GM19455 (cell line): ENCODE measurements around the gene IL12RB2.
A peak's percentile ranks its signal among the peaks of the same experiment; 100 is the strongest.
"Not testable (repeated sequence)": the region's sequence is repeated elsewhere in the genome, so short reads cannot be mapped to it uniquely, and the experiment has no call there.

Experiments used
- ATAC-seq: cut with Tn5 transposase; IDR thresholded peaks from one replicate; pipeline ENCODE4 v1.9.1; 2021; ENCODE audit not compliant: unreplicated experiment

Gene IL12RB2

DNA sequence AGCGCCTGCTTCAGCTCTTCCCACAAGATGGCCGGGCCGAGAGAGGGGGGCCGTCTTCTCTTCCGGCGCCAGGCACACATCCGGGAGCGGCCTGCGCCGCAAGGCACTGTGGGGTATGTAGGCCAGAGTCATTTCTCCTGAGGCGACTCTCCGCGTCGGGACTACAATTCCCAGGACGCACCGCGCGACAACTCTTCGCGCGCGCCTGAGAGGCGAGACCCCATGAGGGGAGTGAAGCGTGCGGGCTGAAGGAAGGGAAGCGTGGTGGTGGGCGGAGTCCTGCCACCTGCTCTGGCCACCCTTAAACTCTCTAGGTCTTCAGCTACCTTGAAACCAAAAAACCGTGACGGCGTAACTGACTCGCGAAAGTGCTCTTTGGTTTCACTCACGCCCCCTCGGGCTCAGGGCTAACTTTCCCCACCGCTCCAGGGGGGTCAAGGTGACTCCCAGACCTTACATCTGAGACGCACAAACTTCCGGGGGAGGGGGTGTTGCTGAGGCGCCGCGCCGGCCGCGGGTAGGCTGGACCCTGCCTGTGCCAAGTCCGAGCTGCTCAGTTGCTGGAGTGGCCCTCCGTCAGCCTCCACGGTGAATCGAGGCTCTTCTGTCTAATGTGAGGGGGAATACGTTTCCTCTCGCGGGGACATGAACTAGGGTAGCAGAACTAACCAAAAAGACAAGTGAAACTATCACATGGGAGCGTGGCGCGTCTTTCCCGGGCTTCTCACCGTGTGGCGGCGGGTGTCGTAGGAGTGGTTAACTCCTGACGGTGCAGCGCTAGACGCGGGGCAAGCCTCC lies 122.9 kb downstream of the IL12RB2 start, which contains the start of gene SERBP1:
Gene SERBP1, minus strand, starts transcription at position 45 of the 798 bp plus-strand sequence. CDS start 102 bp downstream, outside the sequence.
- peak; percentile 86 for ATAC-seq

DNA sequence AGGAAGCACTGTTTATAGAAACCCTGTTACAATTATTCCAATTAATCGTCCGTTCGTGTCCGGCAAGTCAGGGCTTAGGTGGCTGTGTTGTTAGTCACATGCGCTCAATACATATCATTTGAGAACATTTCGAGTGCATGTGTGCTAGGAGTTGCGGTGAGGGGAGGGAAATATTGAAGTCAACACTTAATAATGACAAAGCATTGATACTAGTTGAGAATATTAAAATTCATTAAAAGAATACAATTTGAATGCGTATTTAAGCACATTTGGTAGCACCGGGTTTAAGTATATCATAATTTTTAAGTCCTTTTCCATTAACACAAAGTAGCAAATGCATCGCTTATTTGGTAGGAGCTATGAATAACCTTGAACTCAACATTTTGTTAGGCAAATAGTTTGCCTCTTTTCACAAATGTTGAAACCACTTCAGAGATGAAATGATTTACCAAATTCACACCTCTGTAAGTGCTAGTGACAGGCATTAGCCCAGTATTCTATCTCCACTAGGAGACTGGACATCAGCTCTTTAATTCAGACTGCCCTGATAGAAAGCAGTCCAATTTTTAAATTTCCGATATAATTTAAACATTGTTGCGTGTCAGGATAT lies 123.6 kb downstream of the IL12RB2 start:
- no peak for ATAC-seq

DNA sequence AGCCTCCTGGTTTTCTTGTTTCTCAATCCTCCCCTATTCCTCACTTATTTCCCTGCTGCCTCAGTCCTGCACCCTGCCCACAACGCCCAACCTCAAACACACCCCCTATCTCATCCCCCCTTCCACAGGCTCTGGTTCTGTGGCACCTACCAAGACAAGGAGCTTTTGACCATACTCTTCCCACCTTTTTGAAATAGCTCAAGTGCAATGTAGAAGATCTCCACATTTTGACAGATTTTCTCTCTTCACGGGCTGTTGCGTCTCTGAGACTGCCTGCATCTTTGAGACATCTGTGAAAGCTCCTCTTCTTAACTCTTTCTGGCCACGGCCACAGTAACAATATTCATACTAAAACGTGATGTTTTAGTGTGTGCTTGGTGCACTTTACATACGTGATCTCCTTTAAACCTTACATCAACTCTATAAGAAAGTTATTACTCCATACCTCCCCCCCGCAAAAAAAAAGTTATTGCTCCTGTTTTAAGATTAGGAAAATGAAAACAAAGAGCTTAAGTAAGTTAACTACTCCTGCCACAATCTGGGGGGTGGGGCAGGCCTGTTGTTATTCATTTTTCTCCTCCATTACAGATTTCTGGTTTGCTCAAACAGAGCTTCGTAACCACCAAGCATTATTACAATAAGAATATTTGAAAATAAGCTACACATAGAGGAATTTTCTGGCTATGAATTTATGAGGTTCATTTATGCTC lies 124.4 kb downstream of the IL12RB2 start:
- no peak for ATAC-seq

DNA sequence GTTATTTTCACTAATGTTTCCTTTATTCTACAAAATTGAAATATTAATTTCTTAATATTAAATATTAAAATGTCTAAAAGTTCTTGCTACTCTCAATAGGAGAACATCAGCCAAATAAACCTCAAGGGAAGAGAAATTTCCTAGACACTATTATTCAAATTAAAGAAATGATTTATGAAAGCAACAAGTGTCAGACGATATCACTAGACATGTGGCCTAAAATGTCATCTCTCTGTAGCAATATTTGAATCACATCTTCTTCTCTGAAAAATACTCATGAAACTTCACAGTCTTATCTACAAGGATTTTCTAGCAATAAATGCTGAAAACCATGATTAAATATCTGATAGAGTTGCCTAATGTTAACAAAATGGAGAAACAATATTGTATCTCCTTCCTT lies 125.1 kb downstream of the IL12RB2 start:
- ATAC-seq: no peak

DNA sequence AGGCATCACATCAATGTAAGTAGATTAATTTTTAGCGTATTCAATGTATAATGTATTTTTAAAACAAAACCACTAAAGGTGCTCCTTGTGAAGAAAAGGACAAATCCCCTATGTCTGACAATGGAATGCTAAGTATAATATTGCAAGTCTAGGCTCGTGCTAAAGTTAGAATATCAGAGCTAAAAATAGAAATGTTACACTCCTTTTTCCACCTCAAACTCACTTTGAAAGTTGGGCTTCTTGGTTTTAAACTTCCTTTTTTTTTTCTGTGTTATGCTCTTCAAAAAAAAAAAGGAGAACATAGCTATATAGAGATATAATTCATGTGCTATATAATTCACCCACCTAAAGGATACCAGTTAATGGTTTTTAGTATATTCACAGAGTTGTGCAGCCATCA lies 126.2 kb downstream of the IL12RB2 start:
- ATAC-seq: no peak

DNA sequence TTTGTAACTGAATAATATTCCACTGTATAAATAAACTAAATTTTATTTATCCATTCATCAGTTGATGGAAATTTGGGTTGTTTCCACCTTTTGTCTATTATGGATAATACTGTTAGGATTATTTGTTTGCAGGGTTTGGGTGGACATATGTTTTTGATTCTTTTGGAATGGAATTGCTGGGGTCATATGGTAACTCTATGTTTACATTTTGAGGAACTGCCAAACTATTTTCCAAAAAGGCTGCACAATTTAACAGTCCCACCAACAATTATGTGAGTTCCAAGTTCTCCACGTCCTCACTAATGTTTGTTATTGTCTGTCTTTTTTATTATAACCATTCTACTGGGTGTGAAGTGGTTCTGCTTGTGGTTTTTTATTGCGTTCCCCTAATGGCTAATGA lies 126.8 kb downstream of the IL12RB2 start:
- ATAC-seq: no peak

DNA sequence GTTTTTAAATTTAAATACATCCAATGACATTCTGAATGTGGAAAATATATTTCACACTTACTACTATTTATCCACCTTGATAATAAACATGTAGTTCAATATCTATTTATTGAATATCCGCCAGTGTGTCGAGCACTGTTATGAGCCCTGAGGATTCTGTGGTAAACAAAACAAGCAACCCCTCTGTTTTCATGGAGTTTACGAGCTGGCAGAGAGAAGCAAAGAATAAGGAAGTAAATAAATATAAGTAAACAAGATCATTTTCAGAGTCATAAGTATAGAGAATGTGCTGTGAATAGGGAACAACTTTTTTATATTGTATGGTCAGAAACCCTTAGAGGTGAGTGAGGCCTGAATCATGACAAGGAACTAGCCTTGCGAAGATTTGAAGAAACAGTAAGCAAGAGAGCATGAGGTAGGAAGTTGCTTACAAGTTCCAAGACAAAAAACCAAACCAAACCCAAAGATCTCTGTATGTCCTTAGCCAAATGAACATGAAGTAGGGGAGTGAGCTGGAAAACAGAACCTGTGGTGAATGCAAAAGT lies 128.9 kb downstream of the IL12RB2 start:
- ATAC-seq: no peak

DNA sequence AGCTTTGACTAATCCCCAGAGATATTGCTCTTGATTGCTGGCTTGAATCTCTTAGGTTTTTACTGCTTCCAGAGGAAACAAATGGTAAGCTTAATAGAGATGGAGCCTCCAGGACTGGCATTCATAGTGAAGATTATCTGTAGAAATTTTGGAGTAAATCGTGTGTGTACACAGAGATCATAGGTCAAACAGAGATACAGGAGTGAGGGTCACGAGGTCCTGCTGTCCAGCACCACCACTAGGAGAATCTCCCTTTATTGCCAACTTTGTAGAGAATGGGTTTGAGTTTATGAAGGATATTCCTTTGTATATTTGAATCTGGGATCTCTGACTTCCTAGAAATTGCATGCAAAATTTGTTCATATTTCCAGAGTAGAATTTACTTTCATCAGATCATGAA lies 130.3 kb downstream of the IL12RB2 start:
- no peak for ATAC-seq

DNA sequence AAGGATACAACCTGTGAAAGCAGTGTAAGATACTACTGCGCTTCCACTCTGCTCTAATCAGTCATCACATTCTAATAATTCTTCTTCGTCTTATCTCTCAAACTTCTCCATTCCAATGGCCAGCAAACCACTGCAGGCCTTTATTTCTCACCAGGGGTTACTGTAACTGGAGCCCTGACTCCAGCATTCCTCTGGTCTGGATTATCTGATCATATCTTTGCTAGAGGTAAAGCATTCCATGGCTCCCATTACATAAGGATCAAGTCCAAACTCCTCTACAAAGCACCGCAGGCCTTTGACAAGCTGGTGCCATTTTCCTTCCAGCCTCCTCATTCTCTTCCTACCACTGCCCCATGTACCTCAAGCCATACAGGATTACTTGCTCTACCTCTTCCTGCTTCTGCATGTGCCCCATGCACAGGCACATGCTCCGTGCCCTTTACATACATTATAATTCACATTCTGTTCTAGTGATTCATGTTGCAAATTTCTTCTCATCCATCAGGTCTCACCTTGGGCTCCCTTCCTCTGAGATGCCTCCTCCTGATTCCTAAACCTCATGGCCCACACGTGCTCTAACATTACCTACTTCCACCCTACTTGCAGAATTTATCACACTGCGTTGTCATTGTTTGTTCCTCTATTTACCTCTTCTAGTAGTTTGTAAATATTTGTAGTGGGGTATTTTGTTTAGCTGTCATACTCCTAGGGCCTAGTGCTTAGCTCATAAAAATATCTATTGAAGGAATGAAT lies 131.8 kb downstream of the IL12RB2 start:
- ATAC-seq: no peak

DNA sequence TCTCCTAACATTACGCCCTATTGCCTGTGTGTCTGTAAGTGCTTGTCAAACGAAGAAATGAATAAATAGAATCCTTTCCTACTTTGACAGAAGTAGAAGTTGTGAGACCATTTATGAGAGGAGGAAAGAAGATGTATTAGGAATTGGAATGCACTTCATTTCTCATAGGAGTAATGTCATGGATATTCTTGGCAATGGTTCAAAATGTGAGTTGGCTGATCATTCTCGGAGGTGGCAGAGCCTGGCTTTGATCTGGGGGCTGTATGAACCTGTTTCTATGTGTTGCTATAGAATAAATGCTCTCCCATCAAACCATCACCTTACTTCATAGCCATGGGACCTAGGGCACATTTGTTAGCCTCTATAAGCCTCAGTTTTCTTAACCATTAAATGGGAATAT lies 132.7 kb downstream of the IL12RB2 start:
- ATAC-seq: no peak

DNA sequence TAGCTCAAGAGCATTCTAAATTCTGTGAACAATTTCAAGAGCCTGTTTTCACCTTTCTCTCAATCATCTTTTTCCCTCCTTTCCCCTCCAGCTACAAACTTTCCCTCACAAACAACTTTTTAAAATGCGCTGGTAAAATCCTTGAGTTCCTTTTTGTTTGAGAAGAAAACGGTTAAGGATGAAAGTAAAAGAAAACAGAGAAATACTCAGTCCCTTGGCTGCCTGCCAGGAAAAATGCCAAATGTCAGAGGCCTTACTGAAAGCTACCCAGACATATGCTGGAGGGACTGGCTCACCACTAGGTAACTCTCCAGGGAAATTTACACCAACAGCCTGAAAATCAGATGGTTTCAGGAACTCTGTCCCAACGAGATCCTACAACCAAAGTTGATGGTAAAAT lies 133.5 kb downstream of the IL12RB2 start:
- no peak for ATAC-seq

DNA sequence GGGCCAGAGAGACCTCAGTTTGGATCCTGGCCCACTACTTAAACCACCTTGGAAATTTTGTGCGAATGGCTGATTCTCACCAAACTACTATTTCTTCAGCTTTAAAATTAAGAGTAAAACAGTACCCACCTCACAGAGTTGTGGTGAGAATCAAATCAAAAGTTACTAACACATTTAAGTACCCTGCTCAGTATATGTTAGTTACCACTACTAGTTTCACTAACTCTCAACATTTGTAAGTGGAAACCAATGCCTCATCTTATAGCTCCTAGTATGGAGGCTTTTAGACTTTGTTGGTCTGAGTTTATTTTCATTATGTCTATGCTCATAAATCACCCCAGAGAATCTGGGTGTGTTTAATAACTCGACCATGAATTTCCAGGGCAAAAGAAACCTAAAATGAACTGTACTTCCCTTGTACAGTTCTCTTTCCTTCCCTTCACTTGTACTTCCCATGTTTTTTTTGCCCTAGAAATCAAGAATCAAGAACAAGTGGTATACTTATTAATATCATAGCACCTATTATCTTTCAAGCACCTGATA lies 134.1 kb downstream of the IL12RB2 start:
- ATAC-seq: no peak

DNA sequence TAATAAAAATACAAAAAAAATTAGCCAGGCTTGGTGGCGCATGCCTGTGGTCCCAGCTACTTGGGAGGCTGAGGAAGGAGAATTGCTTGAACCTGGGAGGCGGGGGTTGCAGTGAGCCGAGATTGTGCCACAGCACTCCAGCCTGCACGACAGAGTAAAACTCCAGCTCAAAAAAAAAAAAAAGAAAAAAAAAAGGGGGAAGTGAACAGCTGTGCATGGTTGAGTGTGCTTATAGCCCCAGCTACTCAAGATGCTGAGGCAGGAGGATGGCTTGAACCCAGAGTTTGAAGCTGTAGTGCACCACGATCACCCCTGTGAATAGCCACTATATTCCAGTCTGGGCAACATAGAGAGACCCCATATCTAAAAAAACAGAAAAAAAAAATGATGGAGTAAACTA lies 138.3 kb downstream of the IL12RB2 start:
- not testable (repeated sequence) for ATAC-seq
